HepG2 (cell line): Measurements from ENCODE around the gene KIF13A. TPM values are rescaled to one million over a fixed set of nuclear protein-coding genes. Genes with fewer than 3 reads are reported as not detected.

Source experiments
- ADNP ChIP-seq: sonication (generic); formaldehyde crosslinking; IDR thresholded peaks from 2 replicates; pipeline ENCODE4 v1.4.0; 2020; ENCODE audit warnings: missing genetic modification reagents
- CHCHD3 ChIP-seq: sonication (generic); formaldehyde crosslinking; IDR thresholded peaks from 2 replicates; pipeline ENCODE4 v1.8.0; 2022; ENCODE audit warnings: mild to moderate bottlenecking, missing genetic modification reagents, moderate library complexity
- GPN1 ChIP-seq: sonication (generic); formaldehyde crosslinking; IDR thresholded peaks from 2 replicates; pipeline ENCODE4 v1.5.1; 2020; ENCODE audit warnings: missing genetic modification reagents, borderline replicate concordance
- HCFC1 ChIP-seq: fragments of 150-350 bp; IDR thresholded peaks from 2 replicates; pipeline ENCODE4 v1.6.1; 2014; ENCODE audit warnings: low read depth, low read length
- KAT2B ChIP-seq: fragments of 150-350 bp; IDR thresholded peaks from 2 replicates; pipeline ENCODE4 v1.6.1; 2014; ENCODE audit warnings: low read depth, low read length, borderline replicate concordance
- KDM6A ChIP-seq: IDR thresholded peaks from 2 replicates; pipeline ENCODE4 v1.6.1; 2016; ENCODE audit warnings: low read depth
- KLF6 ChIP-seq: IDR thresholded peaks from 2 replicates; pipeline ENCODE4 v1.8.0; 2016; ENCODE audit warnings: missing biosample characterization, missing genetic modification reagents
- MAFG ChIP-seq: sonication (generic); formaldehyde crosslinking; IDR thresholded peaks from 2 replicates; pipeline ENCODE4 v1.5.1; 2020; ENCODE audit warnings: mild to moderate bottlenecking, missing genetic modification reagents
- NFKBIZ ChIP-seq: IDR thresholded peaks from 2 replicates; pipeline ENCODE4 v1.6.1; 2018; ENCODE audit warnings: missing genetic modification reagents, missing compliant biosample characterization
- NONO ChIP-seq, 2 experiments: fragments of 450-650 bp in 1 of 2; sonication (generic) in 1 of 2; formaldehyde crosslinking in 1 of 2; IDR thresholded peaks in 1 of 2; conservative IDR thresholded peaks in 1 of 2; 2 replicates each; pipeline versions ENCODE4 v1.6.1 to v1.8.0; 2017 to 2022; ENCODE audit warnings: mild to moderate bottlenecking in 1 of 2, missing genetic modification reagents in 1 of 2, moderate library complexity in 1 of 2
- PAF1 ChIP-seq: IDR thresholded peaks from 2 replicates; pipeline ENCODE4 v1.6.1; 2016; ENCODE audit warnings: missing genetic modification reagents, missing compliant biosample characterization
- RBFOX2 ChIP-seq: fragments of 200-400 bp; formaldehyde crosslinking; IDR thresholded peaks from 2 replicates; pipeline ENCODE4 v1.6.1; 2017; ENCODE audit warnings: low read depth, mild to moderate bottlenecking, low read length
- SYNCRIP ChIP-seq: fragments of 200-400 bp; formaldehyde crosslinking; IDR thresholded peaks from 2 replicates; pipeline ENCODE4 v1.6.1; 2018; ENCODE audit warnings: mild to moderate bottlenecking, low read depth, low read length; ENCODE audit not compliant: insufficient read depth
- THAP7 ChIP-seq: sonication (generic); formaldehyde crosslinking; IDR thresholded peaks from 2 replicates; pipeline ENCODE4 v1.8.1; 2023; ENCODE audit warnings: mild to moderate bottlenecking, missing genetic modification reagents
- ZFP90 ChIP-seq: sonication (generic); formaldehyde crosslinking; IDR thresholded peaks from 2 replicates; pipeline ENCODE4 v1.8.0; 2022; ENCODE audit warnings: missing genetic modification reagents, mild to moderate bottlenecking, inconsistent platforms, borderline replicate concordance
- ZMYM4 ChIP-seq: sonication (generic); formaldehyde crosslinking; IDR thresholded peaks from 2 replicates; pipeline ENCODE4 v1.8.1; 2023; ENCODE audit warnings: mild to moderate bottlenecking, missing genetic modification reagents
- ZNF101 ChIP-seq: sonication (generic); formaldehyde crosslinking; IDR thresholded peaks from 2 replicates; pipeline ENCODE4 v1.4.0; 2020; ENCODE audit warnings: mild to moderate bottlenecking, low read depth, missing genetic modification reagents, borderline replicate concordance
- ZNF296 ChIP-seq: sonication (generic); formaldehyde crosslinking; conservative IDR thresholded peaks from 2 replicates; pipeline ENCODE4 v1.5.0; 2020; ENCODE audit warnings: mild to moderate bottlenecking, missing genetic modification reagents
- ZNF557 ChIP-seq: sonication (generic); formaldehyde crosslinking; IDR thresholded peaks from 2 replicates; pipeline ENCODE4 v1.4.0; 2020; ENCODE audit warnings: missing genetic modification reagents
- ZNF563 ChIP-seq: sonication (generic); formaldehyde crosslinking; IDR thresholded peaks from 2 replicates; pipeline ENCODE4 v1.8.0; 2022; ENCODE audit warnings: mild to moderate bottlenecking, moderate library complexity, missing genetic modification reagents
- ZNF564 ChIP-seq: sonication (generic); formaldehyde crosslinking; IDR thresholded peaks from 2 replicates; pipeline ENCODE4 v1.8.1; 2023; ENCODE audit warnings: mild to moderate bottlenecking, missing genetic modification reagents
- ZNF644 ChIP-seq: IDR thresholded peaks from 2 replicates; pipeline ENCODE4 v1.6.1; 2016; ENCODE audit warnings: low read depth
- polyA plus RNA-seq, 8 experiments: library from polyadenylated mRNA; depleted of rRNA in 3 of 8; stranded (reverse) in 7 of 8; unstranded in 1 of 8; fragments of >200 nt; fragmentation: Illumina TruSeq in 4 of 8; extraction: Trizol in 4 of 8; gene quantifications; 2 replicates each; pipeline versions ENCODE4 v1.2.1 to v1.2.3, GENCODE V29; 2011 to 2016; ENCODE audit warnings: low read depth in 4 of 8, missing spikeins in 1 of 8, mixed read lengths in 1 of 8; ENCODE audit not compliant: insufficient read depth in 1 of 8
- total RNA-seq, 5 experiments: library from RNA; depleted of rRNA; stranded (reverse); fragments of >200 nt; fragmentation: Illumina TruSeq; extraction: Trizol; gene quantifications; 2 replicates each; pipeline ENCODE4 v1.2.3, GENCODE V29; 2016; ENCODE audit warnings: low read depth in 1 of 5
- TF ChIP-seq, protein P1 (sequence below): sonication (generic); formaldehyde crosslinking; conservative IDR thresholded peaks from 2 replicates; pipeline ENCODE4 v1.8.1; 2023; ENCODE audit warnings: missing genetic modification reagents
- TF ChIP-seq, protein P2 (sequence below): sonication (generic); formaldehyde crosslinking; IDR thresholded peaks from 2 replicates; pipeline ENCODE4 v1.9.0; 2022; ENCODE audit warnings: missing genetic modification reagents, mild to moderate bottlenecking, borderline replicate concordance
- TF ChIP-seq, protein P3 (sequence below): sonication (generic); formaldehyde crosslinking; IDR thresholded peaks from 2 replicates; pipeline ENCODE4 v1.5.1; 2020; ENCODE audit warnings: mild to moderate bottlenecking, missing genetic modification reagents

Gene KIF13A
- total and polyA plus RNA-seq, 2 of the 13 experiments (the other 11 are each of a cell fraction or from before 2014, with no cell fraction given): 21.1 to 37.2 TPM

- TF ChIP-seq, protein P1, sequence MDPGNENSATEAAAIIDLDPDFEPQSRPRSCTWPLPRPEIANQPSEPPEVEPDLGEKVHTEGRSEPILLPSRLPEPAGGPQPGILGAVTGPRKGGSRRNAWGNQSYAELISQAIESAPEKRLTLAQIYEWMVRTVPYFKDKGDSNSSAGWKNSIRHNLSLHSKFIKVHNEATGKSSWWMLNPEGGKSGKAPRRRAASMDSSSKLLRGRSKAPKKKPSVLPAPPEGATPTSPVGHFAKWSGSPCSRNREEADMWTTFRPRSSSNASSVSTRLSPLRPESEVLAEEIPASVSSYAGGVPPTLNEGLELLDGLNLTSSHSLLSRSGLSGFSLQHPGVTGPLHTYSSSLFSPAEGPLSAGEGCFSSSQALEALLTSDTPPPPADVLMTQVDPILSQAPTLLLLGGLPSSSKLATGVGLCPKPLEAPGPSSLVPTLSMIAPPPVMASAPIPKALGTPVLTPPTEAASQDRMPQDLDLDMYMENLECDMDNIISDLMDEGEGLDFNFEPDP (CRISPR knock-in tag): no peak
- TF ChIP-seq PAF1 (no peak), NFKBIZ (no peak), KDM6A (peak; percentile 54), ZNF563 (CRISPR knock-in tag) (no peak), MAFG (CRISPR knock-in tag) (no peak), RBFOX2 (no peak), CHCHD3 (CRISPR knock-in tag) (no peak), ZMYM4 (CRISPR knock-in tag) (peak; percentile 71), ADNP (CRISPR knock-in tag) (no peak), HCFC1 (no peak), KAT2B (no peak), ZNF101 (CRISPR knock-in tag) (no peak), THAP7 (no peak), ZNF564 (peak; percentile 46; the same call in 1 of the 2 replicates), SYNCRIP (no peak), ZFP90 (CRISPR knock-in tag) (no peak), NONO (IDR thresholded peaks at IDR 0.05) (no peak), NONO (CRISPR knock-in tag; conservative IDR thresholded peaks at IDR 0.05) (peak; percentile 68; the same call in 1 of the 2 replicates), GPN1 (CRISPR knock-in tag) (no peak), KLF6 (CRISPR knock-in tag) (no peak), ZNF644 (CRISPR knock-in tag) (peak; percentile 67), ZNF557 (CRISPR knock-in tag) (no peak), ZNF296 (CRISPR knock-in tag) (no peak)
- TF ChIP-seq, protein P2, sequence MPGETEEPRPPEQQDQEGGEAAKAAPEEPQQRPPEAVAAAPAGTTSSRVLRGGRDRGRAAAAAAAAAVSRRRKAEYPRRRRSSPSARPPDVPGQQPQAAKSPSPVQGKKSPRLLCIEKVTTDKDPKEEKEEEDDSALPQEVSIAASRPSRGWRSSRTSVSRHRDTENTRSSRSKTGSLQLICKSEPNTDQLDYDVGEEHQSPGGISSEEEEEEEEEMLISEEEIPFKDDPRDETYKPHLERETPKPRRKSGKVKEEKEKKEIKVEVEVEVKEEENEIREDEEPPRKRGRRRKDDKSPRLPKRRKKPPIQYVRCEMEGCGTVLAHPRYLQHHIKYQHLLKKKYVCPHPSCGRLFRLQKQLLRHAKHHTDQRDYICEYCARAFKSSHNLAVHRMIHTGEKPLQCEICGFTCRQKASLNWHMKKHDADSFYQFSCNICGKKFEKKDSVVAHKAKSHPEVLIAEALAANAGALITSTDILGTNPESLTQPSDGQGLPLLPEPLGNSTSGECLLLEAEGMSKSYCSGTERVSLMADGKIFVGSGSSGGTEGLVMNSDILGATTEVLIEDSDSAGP: peak; percentile 19; the same call in 1 of the 2 replicates
- TF ChIP-seq, protein P3, sequence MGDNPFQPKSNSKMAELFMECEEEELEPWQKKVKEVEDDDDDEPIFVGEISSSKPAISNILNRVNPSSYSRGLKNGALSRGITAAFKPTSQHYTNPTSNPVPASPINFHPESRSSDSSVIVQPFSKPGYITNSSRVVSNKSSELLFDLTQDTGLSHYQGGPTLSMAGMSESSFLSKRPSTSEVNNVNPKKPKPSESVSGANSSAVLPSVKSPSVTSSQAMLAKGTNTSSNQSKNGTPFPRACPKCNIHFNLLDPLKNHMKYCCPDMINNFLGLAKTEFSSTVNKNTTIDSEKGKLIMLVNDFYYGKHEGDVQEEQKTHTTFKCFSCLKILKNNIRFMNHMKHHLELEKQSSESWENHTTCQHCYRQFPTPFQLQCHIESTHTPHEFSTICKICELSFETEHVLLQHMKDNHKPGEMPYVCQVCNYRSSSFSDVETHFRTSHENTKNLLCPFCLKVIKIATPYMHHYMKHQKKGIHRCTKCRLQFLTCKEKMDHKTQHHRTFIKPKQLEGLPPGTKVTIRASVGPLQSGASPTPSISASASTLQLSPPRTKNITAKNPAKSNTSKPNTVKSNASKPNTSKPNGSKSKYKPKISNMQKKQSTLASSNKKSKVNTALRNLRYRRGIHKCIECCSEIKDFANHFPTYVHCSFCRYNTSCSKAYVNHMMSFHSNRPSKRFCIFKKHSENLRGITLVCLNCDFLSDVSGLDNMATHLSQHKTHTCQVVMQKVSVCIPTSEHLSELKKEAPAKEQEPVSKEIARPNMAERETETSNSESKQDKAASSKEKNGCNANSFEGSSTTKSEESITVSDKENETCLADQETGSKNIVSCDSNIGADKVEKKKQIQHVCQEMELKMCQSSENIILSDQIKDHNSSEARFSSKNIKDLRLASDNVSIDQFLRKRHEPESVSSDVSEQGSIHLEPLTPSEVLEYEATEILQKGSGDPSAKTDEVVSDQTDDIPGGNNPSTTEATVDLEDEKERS (CRISPR knock-in tag): peak; percentile 87; the same call in 1 of the 2 replicates
These were observed 55.0 kb downstream of the KIF13A start (continued) for GRCh38 chr6:17932330-17932852.
